Mesodermal cell (in vitro differentiated cells): ENCODE measurements around the gene EIF4H.

Experiments used
- H3K27ac ChIP-seq: 2 replicates; pipeline ENCODE4 v1.7.0; 2013; ENCODE audit warnings: mild to moderate bottlenecking, low read depth, low read length, moderate library complexity; ENCODE audit not compliant: severe bottlenecking
- H3K36me3 ChIP-seq: 2 replicates; pipeline ENCODE4 v1.7.1; 2013; ENCODE audit warnings: mild to moderate bottlenecking, low read length, moderate library complexity; ENCODE audit not compliant: control insufficient read depth, insufficient read depth
- H3K4me1 ChIP-seq: one replicate; pipeline ENCODE4 v1.7.1; 2013; ENCODE audit warnings: mild to moderate bottlenecking, low read length; ENCODE audit not compliant: insufficient read depth, control insufficient read depth, poor library complexity, severe bottlenecking
- H3K4me3 ChIP-seq: 2 replicates; pipeline ENCODE4 v1.7.0; 2013; ENCODE audit warnings: low read length, control low read depth, mild to moderate bottlenecking; ENCODE audit not compliant: insufficient read depth, poor library complexity, severe bottlenecking; ENCODE audit errors: extremely low read depth
- H3K9me3 ChIP-seq: 2 replicates; pipeline ENCODE4 v1.7.1; 2013; ENCODE audit warnings: mild to moderate bottlenecking, low read length, moderate library complexity; ENCODE audit not compliant: control insufficient read depth
- WGBS, 2 experiments: methylation state at CpG; one replicate each; pipeline ENCODE4 v1.1.5; 2013; ENCODE audit warnings: missing lambda C conversion rate in 2 of 2; ENCODE audit not compliant: insufficient coverage in 2 of 2; 5-methylcytosine and 5-hydroxymethylcytosine counted together

The EIF4H gene

GRCh38 chr7:74246497-74246896 is 72.3 kb downstream of the EIF4H start:
- H3K4me1 ChIP-seq, result no peaks in the 10 kb centered on the region
- H3K36me3 ChIP-seq, result peaks cover 91% of the 10 kb centered on the region
- H3K9me3 ChIP-seq, result no peaks in the 10 kb centered on the region
- H3K4me3 ChIP-seq, result no peak overlapping the region
- no peak overlapping the region for H3K27ac ChIP-seq
- WGBS, 2 experiments, result 90 to 100% methylated on average over 3 to 4 of the region's 4 CpGs
